Forelimb muscle (tissue), 1 donor: ENCODE measurements around the gene SLC16A11. TPM values are rescaled to one million over a fixed set of nuclear protein-coding genes. Genes with fewer than 3 reads are reported as not detected.
"Not testable (repeated sequence)": the region's sequence is repeated elsewhere in the genome, so short reads cannot be mapped to it uniquely, and the experiment has no call there.

ENCODE experiments used
- DNase-seq: peaks from one replicate; pipeline ENCODE4 v3.0.0-alpha.2; 2013; ENCODE audit warnings: low read depth
- polyA plus RNA-seq: library from polyadenylated mRNA; unstranded; fragments of 120-200 nt; gene quantifications from one replicate; pipeline ENCODE4 v1.2.1, GENCODE V29; 2013; ENCODE audit not compliant: insufficient read length

Gene SLC16A11
- polyA plus RNA-seq, 1 donor: 0.33 TPM

GRCh38 chr17:7010523-7010922 is 33.4 kb downstream of the SLC16A11 start:
- no peak for DNase-seq

- DNase-seq: no peak
Measured at GRCh38 chr17:7007143-7007542, 36.7 kb downstream of the SLC16A11 start.

- no peak for DNase-seq
Measured at GRCh38 chr17:7005716-7006115, 38.2 kb downstream of the SLC16A11 start.

DNA sequence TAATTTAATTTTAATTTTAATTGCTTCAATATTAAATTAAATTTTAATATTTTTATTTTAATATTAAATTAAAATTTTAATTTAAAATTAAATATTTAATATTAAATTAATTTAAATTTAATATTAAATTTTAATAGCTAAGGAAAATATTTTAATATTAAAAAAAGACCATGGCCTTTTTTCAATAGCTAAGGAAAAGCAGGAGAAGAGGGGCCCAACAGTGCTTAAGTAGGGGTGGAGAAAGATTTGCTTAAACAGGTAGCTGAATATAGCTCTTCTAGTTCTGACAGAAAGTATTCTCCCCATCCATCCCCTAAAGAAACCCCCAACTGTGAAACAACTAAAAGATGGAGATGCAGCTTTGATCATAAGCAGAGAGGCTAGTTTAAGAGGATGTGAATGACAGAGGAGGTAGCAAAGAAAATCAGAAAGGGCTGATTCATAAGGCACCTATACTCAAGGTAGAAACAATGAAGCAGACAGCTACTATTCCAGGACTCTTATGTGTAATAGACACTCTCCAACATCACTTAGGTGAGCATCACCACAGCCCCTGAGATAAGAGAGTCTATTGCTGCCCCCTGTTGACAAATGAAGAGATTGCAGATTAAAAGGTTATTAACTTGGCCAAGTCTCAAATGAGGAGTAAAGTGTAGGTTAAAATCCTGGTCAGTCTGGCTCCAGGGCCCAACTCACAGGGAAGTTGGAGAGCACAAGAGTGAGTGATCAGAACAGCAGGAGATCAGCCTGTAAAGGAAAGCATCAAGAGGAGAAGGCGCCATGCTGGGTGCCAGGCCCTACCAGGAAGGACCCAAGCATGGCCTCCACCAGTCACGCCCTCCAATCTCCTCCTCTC is 39.3 kb downstream of the SLC16A11 start:
- no peak for DNase-seq

GRCh38 chr17:7003745-7004144 is 40.1 kb downstream of the SLC16A11 start:
- no peak for DNase-seq

DNA sequence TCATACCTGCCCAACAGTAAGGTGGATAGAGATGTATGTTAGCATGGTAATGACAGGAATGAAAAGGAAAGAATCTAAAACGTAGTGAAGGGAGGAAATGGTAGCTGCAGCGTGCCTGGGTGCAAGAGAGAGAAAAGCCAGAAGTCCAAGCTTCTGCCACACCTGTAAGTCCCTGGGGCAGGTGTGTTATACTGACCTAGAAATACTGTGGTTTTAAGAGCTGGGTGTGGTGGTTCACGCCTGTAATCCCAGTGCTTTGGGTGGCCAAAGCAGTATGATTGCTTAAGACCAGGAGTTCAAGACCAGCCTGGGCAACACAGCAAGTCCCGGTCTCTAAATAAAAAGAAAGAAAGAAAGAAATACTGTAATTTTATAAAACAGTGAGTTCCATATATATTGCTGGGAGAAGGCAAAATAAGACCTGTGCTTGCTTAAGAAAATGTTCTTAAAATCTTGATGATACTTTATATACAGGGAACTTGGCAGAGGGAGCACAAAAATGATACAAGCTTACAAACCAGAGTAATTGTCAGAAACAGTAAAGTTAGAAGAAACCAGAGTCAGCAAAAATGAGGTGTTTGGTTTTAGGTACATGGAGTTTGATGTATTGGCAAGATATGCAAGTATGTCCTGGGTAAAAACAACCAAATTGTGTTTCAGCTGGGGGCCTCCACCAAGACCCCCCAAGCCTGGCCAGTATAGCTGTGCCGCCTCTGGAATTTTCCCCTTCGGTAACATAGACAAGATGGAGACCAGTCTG is 41.4 kb downstream of the SLC16A11 start:
- DNase-seq: no peak

DNA sequence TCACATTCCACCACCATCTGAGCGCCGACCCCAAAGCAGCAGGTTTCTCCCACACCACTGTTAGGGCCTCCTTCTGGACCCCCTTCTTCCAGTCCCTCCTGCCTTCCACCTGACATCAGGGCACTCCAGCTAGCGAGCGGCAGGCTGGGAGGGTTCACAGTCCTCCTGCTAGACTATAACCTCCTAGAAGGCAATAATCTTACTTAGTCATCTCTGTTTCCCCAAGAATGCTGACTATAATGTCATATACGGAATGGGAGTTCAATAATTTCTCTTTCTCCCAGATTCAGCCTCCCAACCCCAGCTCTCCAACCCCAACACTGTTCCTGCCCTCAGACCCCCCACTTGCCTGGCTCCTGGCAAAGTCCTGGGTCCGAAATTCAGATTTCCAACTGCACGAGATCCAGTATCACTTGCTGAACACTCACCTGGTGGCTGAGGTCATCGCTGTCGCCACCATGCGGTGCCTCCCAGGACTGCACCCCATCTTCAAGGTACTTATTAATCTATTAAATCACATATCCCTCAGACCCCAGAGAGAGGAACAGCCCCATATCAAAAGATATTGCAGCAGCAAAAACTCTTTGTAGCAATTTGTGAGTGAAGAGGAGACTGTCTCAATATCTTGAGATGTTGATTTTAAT is 42.5 kb downstream of the SLC16A11 start:
- DNase-seq: no peak

DNA sequence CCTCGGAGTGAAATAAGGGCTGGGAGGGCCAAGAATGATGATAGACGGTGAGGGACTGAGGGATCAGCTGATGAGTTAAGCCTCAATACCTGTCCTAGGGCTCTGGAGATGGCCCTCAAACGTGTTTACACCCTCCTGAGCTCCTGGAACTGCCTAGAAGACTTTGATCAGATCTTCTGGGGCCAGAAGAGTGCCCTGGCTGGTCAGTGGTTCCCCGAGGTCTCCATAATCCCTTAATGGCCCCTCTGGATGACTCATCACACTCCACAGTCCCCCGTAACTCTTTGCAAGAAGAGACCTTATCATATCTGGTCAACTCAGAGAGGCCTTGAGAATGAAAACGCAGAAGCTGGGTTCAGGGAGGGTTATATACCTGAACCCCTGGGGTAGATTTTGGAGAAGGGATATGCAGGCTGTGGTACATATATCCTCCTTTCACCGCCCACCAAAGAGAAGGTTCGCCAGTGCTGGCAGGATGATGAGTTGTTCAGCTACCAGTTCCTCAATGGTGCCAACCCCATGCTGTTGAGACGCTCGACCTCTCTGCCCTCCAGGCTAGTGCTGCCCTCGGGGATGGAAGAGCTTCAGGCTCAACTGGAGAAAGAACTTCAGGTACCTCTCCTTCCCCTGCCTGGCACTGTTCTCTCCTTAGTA is 44.9 kb downstream of the SLC16A11 start:
- DNase-seq: no peak

DNA sequence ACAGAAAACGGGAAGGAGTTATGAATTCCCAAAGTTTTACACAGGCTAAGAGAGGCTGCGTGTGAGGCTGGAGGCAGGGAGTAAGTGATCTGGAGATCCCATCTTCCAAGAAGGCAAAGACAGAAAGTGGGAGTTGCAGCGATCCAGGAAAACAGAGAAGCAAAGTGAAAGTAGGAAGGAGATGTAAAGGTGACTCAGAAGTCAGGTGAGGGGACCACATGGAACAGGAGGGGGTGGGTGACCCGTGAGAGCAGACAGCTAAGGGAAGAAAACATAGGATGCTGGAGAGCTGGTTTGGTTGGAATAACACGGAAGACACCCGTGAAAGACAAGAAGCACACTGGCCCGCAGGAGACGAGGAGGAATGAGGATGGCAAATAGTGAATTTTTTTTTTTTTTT is 46.7 kb downstream of the SLC16A11 start:
- DNase-seq: no peak

- DNase-seq: no peak
Measured at GRCh38 chr17:6996256-6997011, 47.5 kb downstream of the SLC16A11 start.

GRCh38 chr17:6995500-6996255 is 48.2 kb downstream of the SLC16A11 start, which contains the start of gene ALOX12:
Gene ALOX12 (plus strand): TSS chr17:6996049. CDS start chr17:6996118, 69 bp downstream.
- no peak for DNase-seq

GRCh38 chr17:6994666-6995256 is 49.1 kb downstream of the SLC16A11 start:
- no peak for DNase-seq

DNA sequence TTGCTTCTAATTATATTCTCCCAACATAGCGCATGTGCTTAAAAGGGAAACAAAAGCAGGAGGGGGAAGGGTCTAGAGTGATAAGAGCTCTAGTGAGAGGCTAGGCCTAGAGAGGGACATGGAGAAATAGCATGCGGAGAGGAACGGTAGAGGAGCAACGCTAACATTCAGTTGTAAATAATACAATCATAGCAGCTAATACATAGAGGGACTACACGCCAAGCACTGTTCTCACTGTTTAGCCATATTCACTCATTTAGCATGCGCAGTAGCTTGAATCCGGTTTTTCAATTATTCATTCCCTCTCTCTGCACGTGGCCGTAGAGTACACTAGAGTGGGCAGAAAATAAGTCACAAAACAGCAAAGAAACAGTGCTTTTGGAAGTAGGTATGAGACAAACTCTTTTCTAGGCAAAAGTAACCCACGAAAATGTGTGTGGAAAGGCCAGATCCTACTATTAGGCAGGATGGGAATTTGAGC is 49.7 kb downstream of the SLC16A11 start:
- no peak for DNase-seq

GRCh38 chr17:6993613-6994056 is 50.3 kb downstream of the SLC16A11 start:
- not testable (repeated sequence) for DNase-seq

Other genes with a start within 250 kb of the SLC16A11 start
- not detected for gene TEKT1, start 212.4 kb downstream of the SLC16A11 start, polyA plus RNA-seq
- 1.9 TPM for gene ALOX12, start 48.0 kb downstream of the SLC16A11 start, polyA plus RNA-seq
- 118 TPM for gene RNASEK, start 31.5 kb downstream of the SLC16A11 start, polyA plus RNA-seq
- 19.3 TPM for gene BCL6B, start 21.0 kb downstream of the SLC16A11 start, polyA plus RNA-seq
- gene SLC16A13, start 8.1 kb downstream of the SLC16A11 start, polyA plus RNA-seq: 0.96 TPM
- 2.2 TPM for gene CLEC10A, start 36.2 kb upstream of the SLC16A11 start, polyA plus RNA-seq
- 0.11 TPM for gene ASGR2, start 70.7 kb upstream of the SLC16A11 start, polyA plus RNA-seq
- gene ASGR1, start 135.3 kb upstream of the SLC16A11 start, polyA plus RNA-seq: 2.3 TPM
- gene DLG4, start 175.7 kb upstream of the SLC16A11 start, polyA plus RNA-seq: 18.0 TPM
- 243 TPM for gene ACADVL, start 175.8 kb upstream of the SLC16A11 start, polyA plus RNA-seq
- 36.2 TPM for gene DVL2, start 190.4 kb upstream of the SLC16A11 start, polyA plus RNA-seq
- gene PHF23, start 195.4 kb upstream of the SLC16A11 start, polyA plus RNA-seq: 35.7 TPM
- 246 TPM for gene GABARAP, start 198.4 kb upstream of the SLC16A11 start, polyA plus RNA-seq
- 187 TPM for gene CTDNEP1, start 207.6 kb upstream of the SLC16A11 start, polyA plus RNA-seq
- gene ELP5, start 208.1 kb upstream of the SLC16A11 start, polyA plus RNA-seq: 48.5 TPM
- 0.99 TPM for gene CLDN7, start 218.4 kb upstream of the SLC16A11 start, polyA plus RNA-seq
- gene SLC2A4, start 237.6 kb upstream of the SLC16A11 start, polyA plus RNA-seq: 39.2 TPM